Activated CD4-positive, CD25-positive, alpha-beta regulatory T cell (primary cell): Measurements from ENCODE around the gene DMD.

Experiments
- DNase-seq, 4 experiments: peaks; one replicate each; lab custom pipeline; 2025; lab: John Stamatoyannopoulos, UW

The DMD gene

GRCh38 chrX:31854716-31855115 lies 1356.6 kb downstream of the DMD start:
- DNase-seq = no peak

- DNase-seq = no peak
Measured at GRCh38 chrX:31851761-31852160, 1359.6 kb downstream of the DMD start.

- DNase-seq = no peak
Measured at GRCh38 chrX:31847773-31848172, 1363.6 kb downstream of the DMD start.

GRCh38 chrX:31845003-31845402 lies 1366.3 kb downstream of the DMD start:
- no peak for DNase-seq

GRCh38 chrX:31838617-31839016 lies 1372.7 kb downstream of the DMD start:
- DNase-seq = no peak

- DNase-seq = no peak
Measured at GRCh38 chrX:31837445-31838049, 1373.8 kb downstream of the DMD start.

GRCh38 chrX:31836479-31836878 lies 1374.9 kb downstream of the DMD start:
- no peak for DNase-seq

- no peak for DNase-seq
Measured at GRCh38 chrX:31832263-31832662, 1379.1 kb downstream of the DMD start.

GRCh38 chrX:31820430-31821210 lies 1390.7 kb downstream of the DMD start:
- DNase-seq = no peak

GRCh38 chrX:31819455-31819854 lies 1391.9 kb downstream of the DMD start:
- DNase-seq = no peak

- no peak for DNase-seq
Measured at GRCh38 chrX:31811106-31811505, 1400.2 kb downstream of the DMD start.

GRCh38 chrX:31808357-31808756 lies 1403.0 kb downstream of the DMD start:
- no peak for DNase-seq

- DNase-seq = no peak
Measured at GRCh38 chrX:31807165-31807564, 1404.2 kb downstream of the DMD start.

- DNase-seq = no peak
Measured at GRCh38 chrX:31805781-31806180, 1405.6 kb downstream of the DMD start.

- DNase-seq = no peak
Measured at GRCh38 chrX:31800219-31800618, 1411.1 kb downstream of the DMD start.

- no peak for DNase-seq
Measured at GRCh38 chrX:31796624-31797023, 1414.7 kb downstream of the DMD start.

- no peak for DNase-seq
Measured at GRCh38 chrX:31747411-31747810, 1463.9 kb downstream of the DMD start.

GRCh38 chrX:31743004-31743403 lies 1468.3 kb downstream of the DMD start:
- no peak for DNase-seq

GRCh38 chrX:31717474-31717873 lies 1493.9 kb downstream of the DMD start:
- DNase-seq = no peak

- DNase-seq = no peak
Measured at GRCh38 chrX:31715675-31716074, 1495.7 kb downstream of the DMD start.

- no peak for DNase-seq
Measured at GRCh38 chrX:31714797-31715196, 1496.6 kb downstream of the DMD start.

- no peak for DNase-seq
Measured at GRCh38 chrX:31713120-31713519, 1498.2 kb downstream of the DMD start.

- no peak for DNase-seq
Measured at GRCh38 chrX:31711166-31711565, 1500.2 kb downstream of the DMD start.

- no peak for DNase-seq
Measured at GRCh38 chrX:31708116-31708515, 1503.2 kb downstream of the DMD start.
